LoVo (cell line): ENCODE data around the gene CRKL.
A peak's percentile ranks its signal among the peaks of the same experiment; 100 is the strongest.
"Not testable (repeated sequence)": the region's sequence is repeated elsewhere in the genome, so short reads cannot be mapped to it uniquely, and the experiment has no call there.

Experiments used
- DNase-seq: peaks from one replicate; pipeline ENCODE4 v3.0.0-alpha.2; 2016; ENCODE audit warnings: low spot score

Gene CRKL, protein sequence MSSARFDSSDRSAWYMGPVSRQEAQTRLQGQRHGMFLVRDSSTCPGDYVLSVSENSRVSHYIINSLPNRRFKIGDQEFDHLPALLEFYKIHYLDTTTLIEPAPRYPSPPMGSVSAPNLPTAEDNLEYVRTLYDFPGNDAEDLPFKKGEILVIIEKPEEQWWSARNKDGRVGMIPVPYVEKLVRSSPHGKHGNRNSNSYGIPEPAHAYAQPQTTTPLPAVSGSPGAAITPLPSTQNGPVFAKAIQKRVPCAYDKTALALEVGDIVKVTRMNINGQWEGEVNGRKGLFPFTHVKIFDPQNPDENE

GRCh38 chr22:20916916-20917810 lies at the start of gene CRKL:
CRKL (plus strand) TSS chr22:20917407; CDS start chr22:20917935, 528 bp downstream.
- peak; percentile 98 for DNase-seq

GRCh38 chr22:20868025-20868962 lies 48.9 kb upstream of the CRKL start:
- DNase-seq = no peak

DNA sequence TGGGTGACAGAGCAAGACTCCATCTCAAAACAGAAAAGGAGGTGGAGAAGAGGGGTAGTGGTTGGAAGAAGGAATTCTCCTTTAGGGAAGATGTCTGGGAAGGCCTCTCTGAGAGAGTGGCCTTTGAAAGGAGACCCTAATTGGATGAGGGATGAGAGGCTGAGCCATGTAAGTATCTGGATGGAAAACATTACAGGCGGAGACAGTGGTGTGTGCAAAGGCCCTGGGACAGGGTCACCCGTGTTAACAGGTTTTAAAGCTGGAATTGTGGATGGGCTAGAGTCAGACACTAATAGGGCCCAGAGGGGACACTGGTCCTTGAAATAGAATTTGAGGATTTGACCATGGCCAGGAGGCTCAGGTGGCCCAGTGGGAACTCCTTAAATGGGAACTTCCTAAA lies 48.0 kb upstream of the CRKL start:
- no peak for DNase-seq

DNA sequence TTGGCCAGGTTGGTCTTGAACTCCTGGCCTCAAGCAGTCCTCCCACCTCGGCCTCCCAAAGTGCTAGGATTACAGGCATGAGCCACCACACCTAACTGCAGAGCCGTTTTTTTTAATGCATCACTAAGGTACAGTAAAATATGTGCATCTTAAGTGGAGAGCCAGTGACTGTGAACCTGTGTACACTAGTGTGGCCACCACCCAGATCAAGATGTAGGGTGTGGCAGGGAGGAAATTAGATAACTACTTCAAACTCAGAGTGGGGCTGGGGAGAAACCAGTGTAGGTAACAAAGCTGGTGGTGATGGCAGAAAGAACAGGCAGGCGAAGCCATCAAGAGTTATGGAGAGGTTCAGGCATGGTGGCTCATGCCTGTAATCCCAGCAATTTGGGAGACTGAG lies 44.0 kb upstream of the CRKL start:
- no peak for DNase-seq

GRCh38 chr22:20875296-20875695 lies 41.9 kb upstream of the CRKL start:
- DNase-seq = no peak

DNA sequence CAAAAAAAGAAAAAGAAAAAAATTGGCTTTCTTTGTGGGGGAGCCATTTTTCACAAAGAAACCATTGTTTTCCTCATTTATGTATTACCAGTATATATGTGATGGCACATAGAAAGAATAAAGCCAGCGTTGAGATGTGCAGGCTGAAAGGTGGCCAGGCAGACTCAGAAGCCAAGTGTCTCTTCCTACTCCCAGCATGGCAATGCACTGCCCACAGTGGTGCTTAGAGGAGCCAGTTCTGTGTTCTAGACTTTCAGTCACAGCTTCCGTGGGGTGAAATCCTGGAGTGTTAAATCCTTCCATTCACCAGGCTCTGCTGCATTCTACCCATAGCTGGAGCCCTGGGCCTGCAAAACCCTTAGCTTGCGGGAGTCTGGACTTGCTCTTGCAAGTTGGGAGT lies 39.5 kb upstream of the CRKL start:
- DNase-seq = no peak

- DNase-seq = no peak
Measured at GRCh38 chr22:20881231-20881630, 36.0 kb upstream of the CRKL start.

DNA sequence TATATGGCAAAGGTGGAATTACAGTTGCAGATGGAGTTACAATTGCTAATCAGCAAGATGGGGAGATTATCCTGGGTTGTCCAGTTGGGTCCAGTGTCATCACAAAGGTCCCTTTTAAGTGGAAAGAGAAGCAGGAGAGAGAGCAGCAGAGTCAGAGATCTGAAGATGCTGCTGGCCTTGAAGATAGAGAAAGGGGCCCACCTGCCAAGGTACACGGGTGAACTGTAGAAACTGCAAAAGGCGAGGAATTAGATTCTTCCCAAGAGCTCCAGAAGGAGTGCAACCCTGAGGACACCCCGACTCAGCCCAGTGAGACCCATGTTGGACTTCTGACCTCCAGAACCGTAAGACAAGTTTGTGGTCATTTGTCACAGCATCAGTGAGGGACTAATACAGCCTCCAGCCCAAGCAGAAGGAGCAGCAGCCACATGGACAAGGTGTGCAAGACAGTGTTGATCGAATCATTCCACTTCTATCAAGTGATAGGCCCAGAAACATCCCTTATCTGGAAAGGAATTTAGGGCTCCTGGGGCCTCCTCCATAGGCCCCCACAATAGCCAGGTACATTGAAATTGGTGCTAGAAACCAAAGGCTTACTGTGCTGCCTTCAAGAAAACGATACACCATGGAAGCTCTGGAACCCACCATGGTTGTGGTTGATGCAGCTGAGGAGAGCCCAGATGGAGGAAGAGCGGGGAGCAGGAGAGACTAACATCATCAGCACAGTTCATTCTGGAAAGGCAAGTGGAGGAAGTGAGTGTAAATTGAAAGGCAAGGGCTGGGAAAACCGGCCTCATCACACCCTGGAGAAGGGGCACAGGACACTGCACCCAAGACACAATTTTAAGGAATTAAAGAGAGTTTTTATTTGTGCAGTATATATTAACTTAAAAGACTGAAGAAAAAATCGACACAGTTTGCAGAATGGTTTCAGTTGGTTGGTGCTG lies 35.1 kb upstream of the CRKL start:
- no peak for DNase-seq

- no peak for DNase-seq
Measured at GRCh38 chr22:20882855-20883254, 34.4 kb upstream of the CRKL start.

- DNase-seq = no peak
Measured at GRCh38 chr22:20884454-20884853, 32.8 kb upstream of the CRKL start.

GRCh38 chr22:20885017-20885556 lies 32.1 kb upstream of the CRKL start:
- no peak for DNase-seq

GRCh38 chr22:20885557-20886323 lies 31.5 kb upstream of the CRKL start:
- DNase-seq = peak; percentile 19

- DNase-seq = no peak
Measured at GRCh38 chr22:20887375-20887774, 29.8 kb upstream of the CRKL start.

DNA sequence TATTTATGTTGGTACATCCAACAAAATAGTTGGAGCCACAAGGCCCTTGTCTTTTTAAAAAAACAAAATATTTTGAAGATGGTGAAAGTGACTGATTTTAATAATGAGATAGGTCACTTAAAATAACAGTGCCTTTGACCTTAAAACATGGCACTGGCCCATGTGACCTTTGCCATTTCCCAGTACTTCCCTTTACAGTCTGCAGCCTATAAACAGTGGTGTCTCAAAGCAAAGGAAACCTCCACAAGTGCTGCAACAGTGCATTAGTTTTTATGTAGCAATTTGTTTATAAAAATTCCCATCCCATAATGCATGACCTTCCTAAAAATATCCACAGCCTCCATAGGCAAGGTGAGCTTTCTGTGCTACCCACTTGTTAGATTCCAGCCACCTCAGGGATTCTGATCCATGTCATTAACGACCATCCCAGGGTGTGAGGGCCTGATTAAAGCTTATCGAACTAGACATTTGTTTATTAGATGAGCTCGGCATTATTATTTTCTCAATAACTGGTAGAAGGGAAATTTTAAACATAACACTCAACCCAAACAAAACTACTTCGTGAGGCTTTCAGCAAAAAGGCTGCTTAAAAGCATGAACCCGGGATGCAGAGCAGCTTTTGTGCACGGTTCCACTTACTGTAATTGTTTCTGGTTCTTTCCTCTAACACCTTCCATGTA lies 28.0 kb upstream of the CRKL start:
- no peak for DNase-seq

- no peak for DNase-seq
Measured at GRCh38 chr22:20889904-20890540, 27.2 kb upstream of the CRKL start.

DNA sequence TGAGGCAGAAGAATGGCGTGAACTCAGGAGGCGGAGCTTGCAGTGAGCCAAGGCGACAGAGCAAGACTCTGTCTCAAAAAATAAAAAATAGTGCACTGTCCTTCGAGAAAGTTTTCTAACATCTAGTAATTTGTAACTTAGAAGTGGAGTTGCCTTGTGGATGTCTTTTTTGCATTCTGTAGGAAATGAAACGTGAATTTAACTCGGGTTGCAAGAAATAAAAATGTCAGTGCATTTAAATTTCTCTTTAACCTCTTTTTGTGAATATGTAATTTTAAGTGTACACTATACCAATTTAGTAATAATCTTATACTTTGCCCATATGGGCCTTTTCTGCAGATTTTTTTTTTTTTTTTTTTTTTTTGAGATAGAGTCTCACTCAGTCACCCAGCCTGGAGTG lies 26.2 kb upstream of the CRKL start:
- no peak for DNase-seq

DNA sequence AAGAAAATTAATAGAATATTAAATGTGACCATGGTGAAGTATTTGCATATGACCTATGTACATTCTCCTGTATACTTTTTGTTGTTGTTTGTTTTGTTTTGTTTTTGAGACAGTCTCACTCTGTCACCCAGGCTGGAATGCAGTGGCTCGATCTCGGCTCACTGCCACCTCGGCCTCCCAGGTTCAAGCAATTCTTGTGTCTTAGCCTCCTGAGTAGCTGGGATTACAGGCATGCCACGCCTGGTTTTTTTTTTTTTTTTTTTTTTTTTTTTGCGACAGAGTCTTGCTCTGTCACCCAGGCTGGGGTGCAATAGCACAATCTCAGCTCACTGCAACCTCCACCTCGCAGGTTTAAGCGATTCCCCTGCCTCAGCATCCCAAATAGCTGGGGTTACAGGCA lies 19.5 kb upstream of the CRKL start:
- DNase-seq = not testable (repeated sequence)

GRCh38 chr22:20899827-20900423 lies 17.3 kb upstream of the CRKL start:
- DNase-seq = no peak
